Measurements from ENCODE around the gene LRRC10B.

- no peak for TF ChIP-seq POLR2AphosphoS5 (IDR thresholded peaks at IDR 0.05; ENCODE audit: low read depth, low read length)
- no peak for TF ChIP-seq CTCF (IDR thresholded peaks at IDR 0.05; ENCODE audit: control extremely low read depth in 1 of 3, insufficient read depth in 1 of 3, low read depth in 1 of 3, low read length in 3 of 3)
- no peak for TF ChIP-seq SRF (IDR thresholded peaks at IDR 0.05; ENCODE audit: low read depth, low read length)
- no peak for TF ChIP-seq KDM5A (IDR thresholded peaks at IDR 0.05; ENCODE audit: low read length)
- no peak for TF ChIP-seq SP1 (IDR thresholded peaks at IDR 0.05; ENCODE audit: low read depth, low read length)
- no peak for TF ChIP-seq BRCA1 (IDR thresholded peaks at IDR 0.05; ENCODE audit: low read depth, low read length)
- TF ChIP-seq GABPA (IDR thresholded peaks at IDR 0.05; ENCODE audit: borderline replicate concordance, insufficient read depth, low read length): no peak
- TF ChIP-seq CEBPB (IDR thresholded peaks at IDR 0.05; ENCODE audit: low read depth, low read length): no peak
- no peak for TF ChIP-seq SIN3A (conservative IDR thresholded peaks at IDR 0.05 in 1 of 2, IDR thresholded peaks at IDR 0.05 in 1 of 2; ENCODE audit: low read depth in 1 of 2, low read length in 2 of 2)
- TF ChIP-seq USF2 (IDR thresholded peaks at IDR 0.05; ENCODE audit: low read length): no peak
- TF ChIP-seq ATF2 (IDR thresholded peaks at IDR 0.05; ENCODE audit: low read length): no peak
These were observed 19.8 kb upstream of the LRRC10B start for GRCh38 chr11:61488651-61489291.
